ENCODE data around the gene PIP5K1B.

Gene PIP5K1B

GRCh38 chr9:68804911-68805889, 100.2 kb downstream of the PIP5K1B start:
- no peak for TF ChIP-seq CTCF (IDR thresholded peaks at IDR 0.05; ENCODE audit: control insufficient read depth, insufficient read depth, low read depth, low read length, missing control alignments)
- no peak for DNase-seq (ENCODE audit: low read depth)
- H3K4me3 ChIP-seq (ENCODE audit: control insufficient read depth, low read depth, low read length) = no peak overlapping the region

- no peak overlapping the region for H3K4me3 ChIP-seq (ENCODE audit: control insufficient read depth, low read depth, low read length)
- no peak for TF ChIP-seq CTCF (IDR thresholded peaks at IDR 0.05; ENCODE audit: control insufficient read depth, insufficient read depth, low read depth, low read length, missing control alignments)
- DNase-seq (ENCODE audit: low read depth) = no peak
Measured at GRCh38 chr9:68805890-68806517, 101.0 kb downstream of the PIP5K1B start.

GRCh38 chr9:68808338-68808890, 103.4 kb downstream of the PIP5K1B start:
- H3K4me3 ChIP-seq (ENCODE audit: control insufficient read depth, low read depth, low read length) = no peak overlapping the region
- DNase-seq (ENCODE audit: low read depth) = no peak
- no peak for TF ChIP-seq CTCF (IDR thresholded peaks at IDR 0.05; ENCODE audit: control insufficient read depth, insufficient read depth, low read depth, low read length, missing control alignments)

GRCh38 chr9:68817079-68817875, 112.2 kb downstream of the PIP5K1B start:
- DNase-seq (ENCODE audit: low read depth) = no peak
- TF ChIP-seq CTCF (IDR thresholded peaks at IDR 0.05; ENCODE audit: control insufficient read depth, insufficient read depth, low read depth, low read length, missing control alignments) = no peak
- no peak overlapping the region for H3K4me3 ChIP-seq (ENCODE audit: control insufficient read depth, low read depth, low read length)

GRCh38 chr9:68819065-68819464, 114.0 kb downstream of the PIP5K1B start:
- no peak for TF ChIP-seq CTCF (IDR thresholded peaks at IDR 0.05; ENCODE audit: control insufficient read depth, insufficient read depth, low read depth, low read length, missing control alignments)
- DNase-seq (ENCODE audit: low read depth) = no peak
- no peak overlapping the region for H3K4me3 ChIP-seq (ENCODE audit: control insufficient read depth, low read depth, low read length)

GRCh38 chr9:68821911-68822310, 116.9 kb downstream of the PIP5K1B start:
- H3K4me3 ChIP-seq (ENCODE audit: control insufficient read depth, low read depth, low read length) = no peak overlapping the region
- no peak for DNase-seq (ENCODE audit: low read depth)
- no peak for TF ChIP-seq CTCF (IDR thresholded peaks at IDR 0.05; ENCODE audit: control insufficient read depth, insufficient read depth, low read depth, low read length, missing control alignments)

Data from AG09309 (cell line).